Spleen (tissue), 7 donors: Measurements from ENCODE around the gene BRINP1.

ENCODE experiments used
- CTCF ChIP-seq, 11 experiments: fragments of 200-600 bp in 7 of 11; fragments of 450-650 bp in 4 of 11; sonication (generic) in 4 of 11; IDR thresholded peaks in 8 of 11; conservative IDR thresholded peaks in 3 of 11; 1 replicate in 7 of 11; 2 replicates in 4 of 11; pipeline versions ENCODE4 v1.4.0 to v1.8.0; 2016 to 2021; ENCODE audit warnings: antibody characterized with exemption in 11 of 11, inconsistent platforms in 4 of 11, mild to moderate bottlenecking in 1 of 11
- POLR2AphosphoS5 ChIP-seq, 3 donors: sonication (generic); formaldehyde crosslinking; IDR thresholded peaks; one replicate each; pipeline ENCODE4 v1.5.1; 2017; ENCODE audit warnings: antibody characterized with exemption in 3 of 3
- donor health status: DM: no; HTN: no; CAD: no; lungs with moderate emphysema.
- donor health status: DM: no; HTN: no; CAD: no.
- donor health status: DM: no; HTN: no; CAD: no.

GRCh38 chr9:119179701-119180100, 189.5 kb downstream of the BRINP1 start:
- no peak for TF ChIP-seq CTCF (IDR thresholded peaks at IDR 0.05 in 8 of 11, conservative IDR thresholded peaks at IDR 0.05 in 3 of 11)
- no peak for TF ChIP-seq POLR2AphosphoS5 (IDR thresholded peaks at IDR 0.05)
